AG04450 (cell line): ENCODE results near the gene ADAMTS14. TPM values are rescaled to one million over a fixed set of nuclear protein-coding genes. Genes with fewer than 3 reads are reported as not detected.

ENCODE experiments used
- CTCF ChIA-PET: fragments of 300-600, 350-600 bp; formaldehyde crosslinking; extraction: SDS; loops from one replicate; lab custom pipeline; 2022; ENCODE audit warnings: antibody characterized with exemption, inconsistent platforms; lab: Charles Lee
- POLR2A ChIA-PET: fragments of 350-600 bp; formaldehyde crosslinking; extraction: SDS; loops from one replicate; lab custom pipeline; 2021; ENCODE audit warnings: antibody characterized with exemption, inconsistent platforms; lab: Yijun Ruan, JAX
- DNase-seq: peaks from one replicate; pipeline ENCODE4 v3.0.0-alpha.2; 2011; ENCODE audit warnings: low read depth, low spot score
- H3K27ac ChIP-seq: one replicate; pipeline ENCODE4 v1.5.1; 2012; ENCODE audit warnings: low read depth, low read length, control low read depth
- H3K27me3 ChIP-seq: one replicate; pipeline ENCODE4 v1.6.0; 2012; ENCODE audit warnings: low read length; ENCODE audit not compliant: control insufficient read depth, insufficient read depth
- H3K4me3 ChIP-seq: 2 replicates; pipeline ENCODE4 v1.5.1; 2011; ENCODE audit warnings: mild to moderate bottlenecking, low read depth, low read length, control low read depth
- H3K9me3 ChIP-seq: 2 replicates; pipeline ENCODE4 v1.5.1; 2012; ENCODE audit warnings: low read length; ENCODE audit not compliant: control insufficient read depth, insufficient read depth
- CTCF ChIP-seq: IDR thresholded peaks from 2 replicates; pipeline ENCODE4 v1.5.1; 2011; ENCODE audit warnings: low read depth, low read length, control low read depth, inconsistent platforms
- polyA plus RNA-seq: library from polyadenylated mRNA; depleted of rRNA; stranded (reverse); fragments of >200 nt; gene quantifications from 2 replicates; pipeline ENCODE4 v1.2.3, GENCODE V29; 2011

Gene ADAMTS14
- polyA plus RNA-seq, 1 experiment: 2.9 TPM

DNA sequence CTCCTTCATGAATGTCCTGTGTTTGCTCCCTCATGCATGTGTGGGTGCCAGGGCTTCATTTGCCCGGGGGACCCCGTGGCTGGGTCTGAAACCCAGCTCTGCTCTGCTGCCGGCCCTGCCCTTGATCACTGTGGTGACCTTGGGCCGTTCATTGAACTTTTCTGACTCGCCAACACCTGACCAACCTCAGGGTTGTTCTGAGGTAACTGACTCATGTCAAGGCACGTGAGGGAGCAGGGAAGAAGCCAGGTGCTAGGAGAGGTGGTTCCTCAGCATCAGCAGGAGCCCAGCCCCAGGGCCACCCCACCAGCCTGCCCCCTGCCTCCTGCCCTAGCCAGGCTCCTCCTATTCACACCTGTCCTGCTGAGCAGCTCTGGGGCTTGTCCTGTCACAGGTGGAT, 64.9 kb downstream of the ADAMTS14 start:
- no peak for TF ChIP-seq CTCF
- peaks cover 5% of the 10 kb centered on the region for H3K27me3 ChIP-seq
- no peak overlapping the region for H3K27ac ChIP-seq
- POLR2A ChIA-PET: no interaction called here
- CTCF ChIA-PET: no interaction called here
- peaks cover 3% of the 10 kb centered on the region; the same call in 1 of the 2 replicates for H3K9me3 ChIP-seq
- no peak for DNase-seq
- H3K4me3 ChIP-seq: no peak overlapping the region

- peak; percentile 13; the same call in 1 of the 2 replicates for TF ChIP-seq CTCF
- ChIA-PET POLR2A (no interaction called here), CTCF (interaction anchor here (0.7 to 3.5 kb wide), 3 partner anchors 13 to 23 kb away, joined by 3 to 12 read pairs (median 4); no protein-coding TSS in a partner anchor)
- DNase-seq: no peak
- peaks cover 3% of the 10 kb centered on the region; the same call in 1 of the 2 replicates for H3K9me3 ChIP-seq
- no peak overlapping the region for H3K27ac ChIP-seq
- H3K27me3 ChIP-seq: peaks cover 5% of the 10 kb centered on the region
- H3K4me3 ChIP-seq: no peak overlapping the region
These were observed 65.9 kb downstream of the ADAMTS14 start for GRCh38 chr10:70738006-70738760.

- Histone ChIP-seq H3K9me3 (peaks cover 1% of the 10 kb centered on the region; the same call in 1 of the 2 replicates), H3K27ac (no peak overlapping the region), H3K27me3 (peaks cover 5% of the 10 kb centered on the region), H3K4me3 (no peak overlapping the region)
- no peak for DNase-seq
- ChIA-PET CTCF (interaction anchor here (0.7 to 3.5 kb wide), 4 partner anchors 13 to 189 kb away, joined by 3 to 12 read pairs (median 4); no protein-coding TSS in a partner anchor), POLR2A (no interaction called here)
- TF ChIP-seq CTCF: no peak
These were observed 66.4 kb downstream of the ADAMTS14 start for GRCh38 chr10:70738761-70739121.

DNA sequence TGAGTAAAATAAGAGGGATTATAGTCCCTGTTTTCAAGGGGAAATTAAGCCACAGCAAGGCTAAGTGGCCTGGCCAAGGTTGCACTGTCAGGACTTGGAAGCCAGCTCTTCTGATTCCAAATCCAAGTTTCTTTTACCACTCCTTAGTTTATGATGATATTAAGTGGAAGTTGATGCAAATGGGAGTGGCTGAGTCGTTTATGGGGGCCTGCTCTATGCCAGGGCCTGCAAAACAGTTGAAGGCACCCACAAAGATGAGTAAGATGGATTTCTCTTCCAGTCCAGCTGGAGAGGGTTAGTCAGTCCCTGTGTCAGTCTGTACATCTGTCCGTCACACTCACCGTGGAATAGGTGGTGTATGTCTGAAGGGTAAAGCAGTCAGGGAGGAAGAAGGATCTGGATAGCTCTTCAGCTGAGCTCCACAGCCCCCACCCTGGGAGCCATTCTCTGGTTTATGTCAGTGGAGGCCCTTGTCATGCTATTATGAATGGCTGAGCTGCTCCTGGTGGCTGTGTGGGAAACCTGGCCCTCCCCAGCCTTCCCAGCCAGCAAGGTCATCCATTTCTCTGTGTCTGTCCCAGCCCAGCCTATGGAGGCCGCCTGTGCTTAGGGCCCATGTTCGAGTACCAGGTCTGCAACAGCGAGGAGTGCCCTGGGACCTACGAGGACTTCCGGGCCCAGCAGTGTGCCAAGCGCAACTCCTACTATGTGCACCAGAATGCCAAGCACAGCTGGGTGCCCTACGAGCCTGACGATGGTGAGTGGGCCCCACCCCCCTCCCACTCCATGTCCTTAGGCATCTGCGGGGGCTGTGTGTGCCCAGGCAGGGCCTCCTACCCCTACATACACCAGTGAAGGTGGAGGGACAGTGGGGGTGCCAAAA, 68.3 kb downstream of the ADAMTS14 start:
- ChIA-PET POLR2A (interaction anchor here (0.6 kb wide), 1 partner anchor 77 kb away, joined by 3 read pairs; no protein-coding TSS in a partner anchor), CTCF (interaction anchor here (3.5 kb wide), 1 partner anchor 18 kb away, joined by 12 read pairs; no protein-coding TSS in a partner anchor)
- no peak for TF ChIP-seq CTCF
- peaks cover 4% of the 10 kb centered on the region; the same call in 1 of the 2 replicates for H3K9me3 ChIP-seq
- no peak for DNase-seq
- no peak overlapping the region for H3K4me3 ChIP-seq
- peaks cover 3% of the 10 kb centered on the region for H3K27me3 ChIP-seq
- H3K27ac ChIP-seq: no peak overlapping the region
